HepG2 (cell line): ENCODE measurements around the gene MRPS31.

Experiments used
- ATF6 ChIP-seq: sonication (generic); formaldehyde crosslinking; conservative IDR thresholded peaks from 2 replicates; pipeline ENCODE4 v1.4.0; 2020; ENCODE audit warnings: missing genetic modification reagents
- CTCF ChIP-seq: sonication (generic); formaldehyde crosslinking; IDR thresholded peaks from 2 replicates; pipeline ENCODE4 v1.5.0; 2020; ENCODE audit warnings: mild to moderate bottlenecking, missing genetic modification reagents, moderate library complexity
- HCFC1 ChIP-seq: fragments of 150-350 bp; IDR thresholded peaks from 2 replicates; pipeline ENCODE4 v1.6.1; 2014; ENCODE audit warnings: low read depth, low read length
- NCOA2 ChIP-seq: sonication (generic); formaldehyde crosslinking; IDR thresholded peaks from 2 replicates; pipeline ENCODE4 v1.8.0; 2022; ENCODE audit warnings: inconsistent platforms
- PBX2 ChIP-seq: IDR thresholded peaks from 2 replicates; pipeline ENCODE4 v1.6.1; 2016; ENCODE audit warnings: control low read depth
- PHF21A ChIP-seq: sonication (generic); formaldehyde crosslinking; IDR thresholded peaks from 2 replicates; pipeline ENCODE4 v1.5.0; 2020; ENCODE audit warnings: mild to moderate bottlenecking, missing genetic modification reagents
- U2AF2 ChIP-seq: fragments of 200-400 bp; formaldehyde crosslinking; IDR thresholded peaks from 2 replicates; pipeline ENCODE4 v1.6.1; 2017; ENCODE audit warnings: low read depth, mild to moderate bottlenecking, low read length
- USF2 ChIP-seq, 2 experiments: sonication (generic) in 1 of 2; formaldehyde crosslinking in 1 of 2; IDR thresholded peaks; 2 replicates each; pipeline versions ENCODE4 v1.5.1 to v1.6.1; 2011 to 2020; ENCODE audit warnings: borderline replicate concordance in 1 of 2, low read depth in 1 of 2, low read length in 1 of 2, mild to moderate bottlenecking in 1 of 2, missing genetic modification reagents in 1 of 2, moderate library complexity in 1 of 2
- ZBTB33 ChIP-seq: sonication (generic); formaldehyde crosslinking; IDR thresholded peaks from 2 replicates; pipeline ENCODE4 v1.4.0; 2020; ENCODE audit warnings: missing genetic modification reagents
- ZNF281 ChIP-seq: sonication (generic); formaldehyde crosslinking; IDR thresholded peaks from 2 replicates; pipeline ENCODE4 v1.4.0; 2020; ENCODE audit warnings: missing genetic modification reagents, borderline replicate concordance
- ZNF512 ChIP-seq: sonication (generic); formaldehyde crosslinking; IDR thresholded peaks from 2 replicates; pipeline ENCODE4 v1.4.0; 2020; ENCODE audit warnings: mild to moderate bottlenecking, missing genetic modification reagents

GRCh38 chr13:40706439-40706838 lies 64.6 kb downstream of the MRPS31 start:
- TF ChIP-seq ZNF281 (CRISPR knock-in tag) = no peak
- TF ChIP-seq NCOA2 (CRISPR knock-in tag) = no peak
- TF ChIP-seq CTCF = no peak
- no peak for TF ChIP-seq ZBTB33 (CRISPR knock-in tag)
- no peak for TF ChIP-seq PHF21A (CRISPR knock-in tag)
- no peak for TF ChIP-seq HCFC1
- TF ChIP-seq PBX2 (CRISPR knock-in tag) = no peak
- no peak for TF ChIP-seq USF2 (IDR thresholded peaks at IDR 0.05; ENCODE audit: low read depth, low read length)
- TF ChIP-seq USF2 (CRISPR knock-in tag; IDR thresholded peaks at IDR 0.05; ENCODE audit: borderline replicate concordance) = no peak
- TF ChIP-seq U2AF2 = no peak
- TF ChIP-seq ATF6 = no peak
- TF ChIP-seq ZNF512 (CRISPR knock-in tag) = no peak
